Naive thymus-derived CD4-positive, alpha-beta T cell (primary cell): Measurements from ENCODE around the gene DEPDC5. TPM values are rescaled to one million over a fixed set of nuclear protein-coding genes. Genes with fewer than 3 reads are reported as not detected.

Source experiments
- ATAC-seq: fragments of 150-1000 bp; cut with Tn5 transposase; 2 replicates; pipeline ENCODE4 v1.10.0; 2021; ENCODE audit warnings: mild to moderate bottlenecking, moderate library complexity
- CTCF ChIA-PET: fragments of 350-600 bp; sonication (Branson Sonifier 250); formaldehyde crosslinking; loops from one replicate; lab custom pipeline; 2021; ENCODE audit warnings: antibody characterized with exemption; lab: Charles Lee
- POLR2A ChIA-PET: fragments of 350-600 bp; sonication (Branson Sonifier 250); formaldehyde crosslinking; loops from one replicate; lab custom pipeline; 2021; ENCODE audit warnings: antibody characterized with exemption, inconsistent platforms; lab: Charles Lee
- DNase-seq, 9 donors: peaks; one replicate each; pipeline versions ENCODE4 v3.0.0 to v3.0.0-alpha.2; 2020 to 2022; ENCODE audit warnings: mixed read lengths in 1 of 9
- H3K27ac ChIP-seq: one replicate; pipeline ENCODE4 v1.7.0; 2013; ENCODE audit warnings: mild to moderate bottlenecking, low read depth, low read length, moderate library complexity
- H3K27me3 ChIP-seq, 2 donors: one replicate each; pipeline ENCODE4 v1.7.0; 2013; ENCODE audit warnings: low read length in 2 of 2, mild to moderate bottlenecking in 2 of 2, moderate library complexity in 2 of 2; ENCODE audit not compliant: control insufficient read depth in 2 of 2, insufficient read depth in 2 of 2
- H3K36me3 ChIP-seq, 3 experiments: 1 replicate in 2 of 3; 2 replicates in 1 of 3; pipeline ENCODE4 v1.7.0; 2013; ENCODE audit warnings: low read length in 3 of 3, mild to moderate bottlenecking in 3 of 3, moderate library complexity in 1 of 3; ENCODE audit not compliant: insufficient read depth in 3 of 3, control insufficient read depth in 2 of 3
- H3K4me1 ChIP-seq, 2 donors: one replicate each; pipeline ENCODE4 v1.7.0; 2013; ENCODE audit warnings: low read length in 2 of 2, mild to moderate bottlenecking in 2 of 2, moderate library complexity in 1 of 2; ENCODE audit not compliant: control insufficient read depth in 2 of 2, insufficient read depth in 2 of 2
- H3K4me3 ChIP-seq: 2 replicates; pipeline ENCODE4 v1.7.0; 2013; ENCODE audit warnings: mild to moderate bottlenecking, low read length
- H3K9me3 ChIP-seq, 3 experiments: 1 replicate in 2 of 3; 2 replicates in 1 of 3; pipeline ENCODE4 v1.7.0; 2013; ENCODE audit warnings: low read length in 3 of 3; ENCODE audit not compliant: control insufficient read depth in 2 of 3
- H3K27ac Mint-ChIP-seq, 9 donors: one replicate each; pipeline ENCODE4 v1.8.0; 2020 to 2022; ENCODE audit warnings: mixed read lengths in 9 of 9, mild to moderate bottlenecking in 8 of 9, moderate library complexity in 5 of 9, inconsistent platforms in 2 of 9
- H3K27me3 Mint-ChIP-seq, 5 donors: one replicate each; pipeline ENCODE4 v1.8.0; 2021 to 2022; ENCODE audit warnings: mixed read lengths in 5 of 5, mild to moderate bottlenecking in 1 of 5
- H3K36me3 Mint-ChIP-seq, 5 donors: one replicate each; pipeline ENCODE4 v1.8.0; 2020 to 2022; ENCODE audit warnings: mixed read lengths in 5 of 5, mild to moderate bottlenecking in 3 of 5, inconsistent platforms in 1 of 5
- H3K4me1 Mint-ChIP-seq, 7 donors: one replicate each; pipeline ENCODE4 v1.8.0; 2020 to 2022; ENCODE audit warnings: mixed read lengths in 7 of 7, mild to moderate bottlenecking in 3 of 7, inconsistent platforms in 1 of 7
- H3K4me3 Mint-ChIP-seq, 10 donors: one replicate each; pipeline ENCODE4 v1.8.0; 2020 to 2022; ENCODE audit warnings: mild to moderate bottlenecking in 10 of 10, mixed read lengths in 10 of 10, moderate library complexity in 6 of 10, inconsistent platforms in 2 of 10
- H3K9me3 Mint-ChIP-seq, 11 donors: one replicate each; pipeline ENCODE4 v1.8.0; 2020 to 2022; ENCODE audit warnings: mixed read lengths in 11 of 11, mild to moderate bottlenecking in 4 of 11, inconsistent platforms in 1 of 11, moderate library complexity in 1 of 11
- intact Hi-C, 2 donors: fragments of 100-400 bp; cut with micrococcal nuclease; formaldehyde crosslinking; loops; one replicate each; pipeline ENCODE4 v1.15.1; 2023
- polyA plus RNA-seq, 2 donors: library from polyadenylated mRNA; unstranded; fragments of 300-500 nt; fragmentation: Illumina TruSeq; gene quantifications; one replicate each; pipeline ENCODE4 v1.2.3, GENCODE V29; 2021
- total RNA-seq, 6 experiments: library from RNA in 5 of 6; stranded (reverse) in 5 of 6; gene quantifications; 1 replicate in 5 of 6; 2 replicates in 1 of 6; pipeline ENCODE4 v1.2.3 and lab custom pipeline; 2021 to 2026

Gene DEPDC5
- total and polyA plus RNA-seq, 7 experiments from 2014 or later, result 5.7 to 54.1 (median 43.8) TPM

DNA sequence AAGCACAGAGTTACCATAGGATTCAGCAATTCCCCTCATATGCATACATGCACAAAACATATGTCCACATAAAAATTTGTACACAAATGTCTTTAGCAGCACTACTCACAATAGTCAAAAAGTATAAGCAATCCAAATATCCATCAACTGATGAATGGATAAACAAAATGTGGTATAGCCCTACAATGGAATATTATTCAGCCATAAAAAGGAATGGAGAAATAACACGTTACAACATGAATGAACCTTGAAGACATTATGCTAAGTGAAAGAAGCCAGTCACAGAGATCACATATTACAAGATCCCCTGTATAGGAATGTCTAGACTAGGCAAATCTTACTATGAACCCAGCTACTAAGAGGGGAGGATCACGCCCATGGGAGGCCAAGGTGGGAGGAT lies 11.1 kb upstream of the DEPDC5 start:
- H3K4me1 ChIP-seq, result peaks cover 0 to 2% of the 10 kb centered on the region in 2 donors
- H3K27ac Mint-ChIP-seq, result peak overlapping the region in 3 of 9 donors; percentile 51 to 76 (median 59)
- intact Hi-C loops, result no loop called here
- H3K9me3 Mint-ChIP-seq, result no peaks in the 10 kb centered on the region
- ATAC-seq, result no peak
- H3K4me1 Mint-ChIP-seq, result peaks cover 30 to 68% (median 53%) of the 10 kb centered on the region in 7 donors
- H3K4me3 ChIP-seq, result no peak overlapping the region
- H3K4me3 Mint-ChIP-seq, result no peak overlapping the region
- ChIA-PET CTCF (no interaction called here), POLR2A (interaction anchor here (0.9 kb wide), 1 partner anchor 81 kb away, joined by 4 read pairs; no protein-coding TSS in a partner anchor)
- peaks cover 4 to 30% (median 11%) of the 10 kb centered on the region in 5 donors for H3K36me3 Mint-ChIP-seq
- no peak for DNase-seq
- no peak overlapping the region for H3K27ac ChIP-seq
- H3K27me3 Mint-ChIP-seq, result no peaks in the 10 kb centered on the region
- H3K27me3 ChIP-seq, result no peaks in the 10 kb centered on the region
- no peaks in the 10 kb centered on the region for H3K9me3 ChIP-seq
- H3K36me3 ChIP-seq, result peaks cover 0 to 31% (median 0%) of the 10 kb centered on the region in 3 experiments

GRCh38 chr22:31743871-31744270 lies 9.9 kb upstream of the DEPDC5 start:
- H3K27me3 ChIP-seq, result no peaks in the 10 kb centered on the region
- CTCF ChIA-PET, result interaction anchor here (0.7 kb wide), 1 partner anchor 412 kb away, joined by 4 read pairs; no protein-coding TSS in a partner anchor
- Mint-ChIP-seq H3K27me3 (no peaks in the 10 kb centered on the region), H3K4me1 (peaks cover 31 to 68% (median 53%) of the 10 kb centered on the region in 7 donors), H3K4me3 (no peak overlapping the region), H3K27ac (peak overlapping the region in 1 of 9 donors; percentile 9), H3K9me3 (no peaks in the 10 kb centered on the region), H3K36me3 (peaks cover 4 to 23% (median 11%) of the 10 kb centered on the region in 5 donors)
- peaks cover 0 to 26% (median 0%) of the 10 kb centered on the region in 3 experiments for H3K36me3 ChIP-seq
- H3K4me3 ChIP-seq, result no peak overlapping the region
- H3K4me1 ChIP-seq, result peaks cover 4 to 12% of the 10 kb centered on the region in 2 donors
- DNase-seq, result no peak
- intact Hi-C loops, result no loop called here
- no peaks in the 10 kb centered on the region for H3K9me3 ChIP-seq
- no peak for ATAC-seq
- H3K27ac ChIP-seq, result no peak overlapping the region
- POLR2A ChIA-PET, result interaction anchor here (0.9 kb wide), 1 partner anchor 83 kb away, joined by 4 read pairs; no protein-coding TSS in a partner anchor

GRCh38 chr22:31747441-31747840 lies 6.4 kb upstream of the DEPDC5 start:
- Mint-ChIP-seq H3K27me3 (peaks cover 0 to 2% (median 0%) of the 10 kb centered on the region in 5 donors), H3K27ac (peak overlapping the region in 6 of 9 donors; percentile 38 to 82 (median 56)), H3K4me3 (peak overlapping the region in 7 of 10 donors; percentile 8 to 92 (median 19)), H3K36me3 (peaks cover 4 to 16% (median 4%) of the 10 kb centered on the region in 5 donors), H3K4me1 (peaks cover 35 to 60% (median 49%) of the 10 kb centered on the region in 7 donors), H3K9me3 (peaks cover 0 to 3% (median 0%) of the 10 kb centered on the region in 11 donors)
- no peak overlapping the region for H3K4me3 ChIP-seq
- CTCF ChIA-PET, result no interaction called here
- peaks cover 14 to 22% of the 10 kb centered on the region in 2 donors for H3K4me1 ChIP-seq
- POLR2A ChIA-PET, result interaction anchor here (0.8 kb wide), 1 partner anchor 85 kb away, joined by 3 read pairs; no protein-coding TSS in a partner anchor
- intact Hi-C loops, result no loop called here
- DNase-seq (no peak), ATAC-seq (no peak)
- no peaks in the 10 kb centered on the region for H3K9me3 ChIP-seq
- H3K27ac ChIP-seq, result no peak overlapping the region
- H3K27me3 ChIP-seq, result no peaks in the 10 kb centered on the region
- peaks cover 0 to 14% (median 0%) of the 10 kb centered on the region in 3 experiments for H3K36me3 ChIP-seq

DNA sequence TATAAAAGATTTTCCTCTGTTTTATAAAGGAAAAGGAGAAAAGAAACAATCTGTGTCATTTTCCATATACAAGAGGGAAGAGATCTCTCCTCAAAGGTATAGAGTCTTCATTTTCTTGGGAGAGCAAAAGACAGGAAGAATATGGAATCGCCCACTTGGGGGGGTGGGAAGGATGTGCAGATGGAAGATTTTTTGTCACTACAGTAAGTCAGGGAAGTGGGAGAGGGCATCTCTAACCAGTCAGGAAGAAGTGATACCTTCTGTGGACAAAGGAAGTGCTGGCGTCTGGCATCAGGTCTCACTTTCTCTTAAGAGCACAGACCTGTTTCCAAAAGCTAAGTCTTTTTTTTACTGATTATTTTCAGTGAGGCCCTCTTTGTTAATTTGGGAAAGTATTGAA lies 5.3 kb upstream of the DEPDC5 start:
- CTCF ChIA-PET, result no interaction called here
- H3K4me3 Mint-ChIP-seq, result peak overlapping the region; percentile 87 to 97 (median 94)
- Histone ChIP-seq H3K4me1 (peaks cover 22 to 29% of the 10 kb centered on the region in 2 donors), H3K27me3 (no peaks in the 10 kb centered on the region), H3K27ac (peak overlapping the region; percentile 83), H3K9me3 (no peaks in the 10 kb centered on the region), H3K4me3 (peak overlapping the region; percentile 92), H3K36me3 (peaks cover 0 to 10% (median 0%) of the 10 kb centered on the region in 3 experiments)
- POLR2A ChIA-PET, result no interaction called here
- peak overlapping the region; percentile 76 to 98 (median 96) for H3K27ac Mint-ChIP-seq
- DNase-seq (no peak), ATAC-seq (no peak)
- peaks cover 0 to 11% (median 4%) of the 10 kb centered on the region in 5 donors for H3K36me3 Mint-ChIP-seq
- peaks cover 0 to 2% (median 0%) of the 10 kb centered on the region in 5 donors for H3K27me3 Mint-ChIP-seq
- H3K4me1 Mint-ChIP-seq, result peaks cover 35 to 62% (median 54%) of the 10 kb centered on the region in 7 donors
- H3K9me3 Mint-ChIP-seq, result peaks cover 0 to 3% (median 0%) of the 10 kb centered on the region in 11 donors
- intact Hi-C loops, result loop anchor here in 1 of 2 donors (2.0 kb wide), 1 partner anchor 350 kb away; the partner anchor contains the start of gene DRG1

- Mint-ChIP-seq H3K4me3 (peak within 1 kb of the TSS; percentile 87 to 97 (median 94)), H3K4me1 (peaks cover 36 to 65% (median 59%) of the 10 kb centered on the region in 7 donors), H3K36me3 (peaks cover 0 to 8% (median 0%) of the 10 kb centered on the region in 5 donors), H3K27ac (peak within 1 kb of the TSS; percentile 82 to 98 (median 96)), H3K27me3 (peaks cover 0 to 2% (median 0%) of the 10 kb centered on the region in 5 donors), H3K9me3 (peaks cover 0 to 3% (median 0%) of the 10 kb centered on the region in 11 donors)
- DNase-seq (peak; percentile 94 to 100 (median 98)), ATAC-seq (peak; percentile 86)
- H3K27ac ChIP-seq, result peak within 1 kb of the TSS; percentile 83
- H3K36me3 ChIP-seq, result peaks cover 0 to 6% (median 0%) of the 10 kb centered on the region in 3 experiments
- peaks cover 31 to 37% of the 10 kb centered on the region in 2 donors for H3K4me1 ChIP-seq
- CTCF ChIA-PET, result no interaction called here
- no peaks in the 10 kb centered on the region for H3K27me3 ChIP-seq
- no peaks in the 10 kb centered on the region for H3K9me3 ChIP-seq
- intact Hi-C loops, result loop anchor here (1.0 to 10.0 kb wide), 21 partner anchors 72 to 1982 kb away; partner anchors contain the start of genes DRG1 (in 2 of the 2), FBXO7 (in 2 of the 2), PATZ1 (in 2 of the 2) and PES1 (in 2 of the 2)
- H3K4me3 ChIP-seq, result peak within 1 kb of the TSS; percentile 92
- POLR2A ChIA-PET, result interaction anchor here (1.0 to 1.5 kb wide), 3 partner anchors 73 to 403 kb away, joined by 4 to 7 read pairs (median 4); partner anchors contain the start of gene PATZ1
These were observed 4.0 kb upstream of the DEPDC5 start, which contains the start of gene PRR14L for GRCh38 chr22:31749636-31750364. Gene PRR14L, minus strand, starts transcription at chr22:31750132. Its CDS starts 11,272 bp downstream, at chr22:31738860.
